HG02678 (cell line): Measurements from ENCODE around the gene GAMT.
A peak's percentile ranks its signal among the peaks of the same experiment; 100 is the strongest.
"Not testable (repeated sequence)": the region's sequence is repeated elsewhere in the genome, so short reads cannot be mapped to it uniquely, and the experiment has no call there.

Experiments
- ATAC-seq: cut with Tn5 transposase; IDR thresholded peaks from one replicate; pipeline ENCODE4 v1.9.1; 2021; ENCODE audit warnings: mild to moderate bottlenecking, moderate library complexity; ENCODE audit not compliant: unreplicated experiment

The GAMT gene

GRCh38 chr19:1420085-1420484 is 18.7 kb upstream of the GAMT start:
- not testable (repeated sequence) for ATAC-seq

GRCh38 chr19:1418951-1419738 is 17.8 kb upstream of the GAMT start:
- ATAC-seq = no peak

- ATAC-seq = no peak
These were observed 17.1 kb upstream of the GAMT start for GRCh38 chr19:1418496-1418775.

GRCh38 chr19:1417681-1418495 is 16.5 kb upstream of the GAMT start:
- no peak for ATAC-seq

- no peak for ATAC-seq
These were observed 15.8 kb upstream of the GAMT start for GRCh38 chr19:1417145-1417544.

- ATAC-seq = no peak
These were observed 14.9 kb upstream of the GAMT start for GRCh38 chr19:1416014-1416841.

GRCh38 chr19:1412995-1413800 is 11.9 kb upstream of the GAMT start:
- ATAC-seq = no peak

- no peak for ATAC-seq
These were observed 11.1 kb upstream of the GAMT start for GRCh38 chr19:1412323-1412923.

- no peak for ATAC-seq
These were observed 10.2 kb upstream of the GAMT start for GRCh38 chr19:1411255-1412191.

- ATAC-seq = no peak
These were observed 9.4 kb upstream of the GAMT start for GRCh38 chr19:1410789-1411188.

GRCh38 chr19:1410136-1410786 is 8.9 kb upstream of the GAMT start:
- ATAC-seq = no peak

- ATAC-seq = no peak
These were observed 8.1 kb upstream of the GAMT start for GRCh38 chr19:1409204-1410005.

GRCh38 chr19:1408300-1409203 is 7.2 kb upstream of the GAMT start:
- no peak for ATAC-seq

- peak; percentile 28 for ATAC-seq
These were observed 6.4 kb upstream of the GAMT start, which contains the start of gene DAZAP1 for GRCh38 chr19:1407528-1408299. TSS of gene DAZAP1 (plus strand) at chr19:1407586. CDS start at chr19:1407774, 188 bp downstream.

- peak; percentile 84 for ATAC-seq
These were observed 5.6 kb upstream of the GAMT start for GRCh38 chr19:1406774-1407527.
